Measurements from ENCODE around the gene WASL.
"Not testable (repeated sequence)": the region's sequence is repeated elsewhere in the genome, so short reads cannot be mapped to it uniquely, and the experiment has no call there.

Gene WASL

GRCh38 chr7:123769371-123769770 is 20.6 kb upstream of the WASL start:
- no peak for DNase-seq (ENCODE audit: low read depth, low spot score)

GRCh38 chr7:123768493-123768892 is 19.7 kb upstream of the WASL start:
- no peak for DNase-seq (ENCODE audit: low read depth, low spot score)

GRCh38 chr7:123763191-123763661 is 14.4 kb upstream of the WASL start:
- peak; percentile 85 for DNase-seq (ENCODE audit: low read depth, low spot score)

- no peak for DNase-seq (ENCODE audit: low read depth, low spot score)
Measured at GRCh38 chr7:123761729-123762128, 12.9 kb upstream of the WASL start.

- no peak for DNase-seq (ENCODE audit: low read depth, low spot score)
Measured at GRCh38 chr7:123757095-123757494, 8.3 kb upstream of the WASL start.

GRCh38 chr7:123755338-123755737 is 6.5 kb upstream of the WASL start:
- no peak for DNase-seq (ENCODE audit: low read depth, low spot score)

GRCh38 chr7:123754271-123754871 is 5.6 kb upstream of the WASL start:
- DNase-seq (ENCODE audit: low read depth, low spot score) = no peak

- no peak for DNase-seq (ENCODE audit: low read depth, low spot score)
Measured at GRCh38 chr7:123752534-123752933, 3.7 kb upstream of the WASL start.

- DNase-seq (ENCODE audit: low read depth, low spot score) = no peak
Measured at GRCh38 chr7:123751821-123752220, 3.0 kb upstream of the WASL start.

- DNase-seq (ENCODE audit: low read depth, low spot score) = no peak
Measured at GRCh38 chr7:123750389-123751230, 1.8 kb upstream of the WASL start.

- no peak for DNase-seq (ENCODE audit: low read depth, low spot score)
Measured at GRCh38 chr7:123749537-123749857, 694 bp upstream of the WASL start.

GRCh38 chr7:123748171-123748733 is 551 bp downstream of the WASL start:
- peak; percentile 55 for DNase-seq (ENCODE audit: low read depth, low spot score)

GRCh38 chr7:123747620-123748141 is 1.1 kb downstream of the WASL start:
- peak; percentile 91 for DNase-seq (ENCODE audit: low read depth, low spot score)

GRCh38 chr7:123746931-123747488 is 1.8 kb downstream of the WASL start:
- DNase-seq (ENCODE audit: low read depth, low spot score) = no peak

- DNase-seq (ENCODE audit: low read depth, low spot score) = no peak
Measured at GRCh38 chr7:123746055-123746454, 2.7 kb downstream of the WASL start.

- DNase-seq (ENCODE audit: low read depth, low spot score) = no peak
Measured at GRCh38 chr7:123745437-123745836, 3.4 kb downstream of the WASL start.

- DNase-seq (ENCODE audit: low read depth, low spot score) = no peak
Measured at GRCh38 chr7:123744416-123744815, 4.4 kb downstream of the WASL start.

- DNase-seq (ENCODE audit: low read depth, low spot score) = no peak
Measured at GRCh38 chr7:123741940-123742339, 6.9 kb downstream of the WASL start.

GRCh38 chr7:123738808-123739207 is 10.0 kb downstream of the WASL start:
- no peak for DNase-seq (ENCODE audit: low read depth, low spot score)

- DNase-seq (ENCODE audit: low read depth, low spot score) = no peak
Measured at GRCh38 chr7:123738356-123738755, 10.4 kb downstream of the WASL start.

GRCh38 chr7:123737168-123737674 is 11.6 kb downstream of the WASL start:
- not testable (repeated sequence) for DNase-seq (ENCODE audit: low read depth, low spot score)

GRCh38 chr7:123735539-123735938 is 13.3 kb downstream of the WASL start:
- no peak for DNase-seq (ENCODE audit: low read depth, low spot score)
